Panc1 (cell line): ENCODE data around the gene NPAS3.

Experiments used
- SIN3A ChIP-seq: IDR thresholded peaks from 2 replicates; pipeline ENCODE4 v1.6.1; 2012; ENCODE audit warnings: low read depth, mild to moderate bottlenecking, low read length, moderate library complexity, borderline replicate concordance; ENCODE audit not compliant: insufficient read depth
- TF ChIP-seq, protein P1 (sequence below): fragments of 450-650 bp; IDR thresholded peaks from 2 replicates; pipeline ENCODE4 v1.5.1; 2017; ENCODE audit warnings: mild to moderate bottlenecking

DNA sequence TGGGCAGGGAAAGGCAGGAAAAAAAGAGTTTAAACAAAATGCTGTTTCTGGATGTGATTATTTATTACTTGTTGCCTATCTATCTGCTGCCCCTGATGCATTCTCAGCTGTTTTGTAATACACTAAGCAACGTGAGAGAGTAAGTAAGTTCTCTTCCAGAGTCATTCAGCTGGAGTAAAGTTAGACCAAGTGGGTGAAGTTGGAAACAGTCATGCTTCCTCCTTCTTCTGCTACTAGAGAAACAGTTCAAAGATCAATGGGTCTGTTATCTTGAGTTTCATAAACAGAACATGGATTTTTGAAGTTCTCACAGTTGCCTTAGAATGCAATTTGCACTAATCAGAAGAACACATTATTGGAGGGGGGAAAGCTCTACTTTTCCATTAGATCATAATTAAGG, 732.9 kb downstream of the NPAS3 start:
- no peak for TF ChIP-seq SIN3A
- TF ChIP-seq, protein P1, sequence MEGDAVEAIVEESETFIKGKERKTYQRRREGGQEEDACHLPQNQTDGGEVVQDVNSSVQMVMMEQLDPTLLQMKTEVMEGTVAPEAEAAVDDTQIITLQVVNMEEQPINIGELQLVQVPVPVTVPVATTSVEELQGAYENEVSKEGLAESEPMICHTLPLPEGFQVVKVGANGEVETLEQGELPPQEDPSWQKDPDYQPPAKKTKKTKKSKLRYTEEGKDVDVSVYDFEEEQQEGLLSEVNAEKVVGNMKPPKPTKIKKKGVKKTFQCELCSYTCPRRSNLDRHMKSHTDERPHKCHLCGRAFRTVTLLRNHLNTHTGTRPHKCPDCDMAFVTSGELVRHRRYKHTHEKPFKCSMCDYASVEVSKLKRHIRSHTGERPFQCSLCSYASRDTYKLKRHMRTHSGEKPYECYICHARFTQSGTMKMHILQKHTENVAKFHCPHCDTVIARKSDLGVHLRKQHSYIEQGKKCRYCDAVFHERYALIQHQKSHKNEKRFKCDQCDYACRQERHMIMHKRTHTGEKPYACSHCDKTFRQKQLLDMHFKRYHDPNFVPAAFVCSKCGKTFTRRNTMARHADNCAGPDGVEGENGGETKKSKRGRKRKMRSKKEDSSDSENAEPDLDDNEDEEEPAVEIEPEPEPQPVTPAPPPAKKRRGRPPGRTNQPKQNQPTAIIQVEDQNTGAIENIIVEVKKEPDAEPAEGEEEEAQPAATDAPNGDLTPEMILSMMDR = no peak
